Stimulated activated CD4-positive, alpha-beta T cell treated with anti-CD3 and anti-CD28 coated beads, TNF-alpha, amount 100 ng/mL, for 48 hours (primary cell): ENCODE results near the gene STIM1.

ENCODE experiments used
- DNase-seq, 3 donors: peaks; one replicate each; pipeline ENCODE4 v3.0.0-alpha.2; 2020; ENCODE audit warnings: low read depth in 3 of 3

Gene STIM1

DNA sequence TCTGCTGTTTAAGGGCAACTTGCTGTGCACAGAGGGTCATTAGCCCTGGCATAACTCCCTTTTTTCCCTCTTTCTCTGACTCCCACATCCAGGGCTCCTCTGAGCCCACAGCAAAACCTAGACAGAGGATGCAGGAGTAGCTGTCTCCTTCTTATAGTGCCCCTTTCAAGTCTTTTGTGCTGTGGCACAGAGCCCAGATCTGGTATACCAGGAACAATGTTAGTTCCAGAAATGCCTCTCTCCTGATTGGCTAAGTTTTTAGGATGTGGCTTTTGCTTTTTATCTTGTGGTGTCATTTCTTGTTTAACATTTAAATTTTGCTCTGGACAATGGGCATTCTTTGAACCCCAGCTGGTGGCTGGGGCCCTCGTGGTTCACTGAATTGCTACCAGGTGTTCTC lies 213.5 kb downstream of the STIM1 start:
- DNase-seq = no peak

DNA sequence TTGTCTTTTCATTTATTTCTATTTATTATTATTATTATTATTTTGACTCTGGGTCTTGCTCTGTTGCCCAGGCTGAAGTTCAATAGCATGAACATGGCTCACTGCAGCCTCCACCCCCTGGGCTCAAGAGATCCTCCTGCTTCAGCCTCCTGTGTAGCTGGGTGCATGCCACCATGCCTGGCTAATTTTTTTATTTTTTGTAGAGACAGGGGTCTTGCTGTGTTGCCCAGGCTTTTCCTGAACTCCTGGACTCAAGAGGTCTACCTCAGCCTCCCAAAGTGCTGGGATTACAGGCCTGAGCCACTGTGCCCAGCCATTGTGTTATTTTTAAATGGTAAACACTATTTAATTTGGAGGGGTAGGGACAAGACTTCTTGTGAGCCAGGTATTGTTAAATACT lies 215.9 kb downstream of the STIM1 start:
- no peak for DNase-seq

DNA sequence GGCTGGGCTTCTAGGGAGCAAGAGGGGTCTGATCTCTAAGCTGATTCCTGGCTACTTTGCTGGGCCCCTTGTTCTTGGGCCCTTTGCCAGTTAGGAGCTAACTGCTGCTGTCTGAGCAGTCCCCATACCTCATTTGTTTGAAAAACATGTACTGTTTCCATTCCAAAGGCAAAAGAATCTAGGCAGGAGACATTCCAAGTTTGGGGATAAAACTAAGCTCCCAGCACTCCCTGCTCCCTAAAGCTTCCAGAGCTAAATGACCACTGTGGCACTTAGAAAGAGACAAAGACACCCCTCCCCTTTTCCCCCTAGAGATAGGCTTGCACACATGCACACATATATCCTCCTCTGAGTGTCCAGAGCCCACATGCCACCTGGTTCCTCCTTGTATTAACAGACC lies 216.4 kb downstream of the STIM1 start:
- no peak for DNase-seq

DNA sequence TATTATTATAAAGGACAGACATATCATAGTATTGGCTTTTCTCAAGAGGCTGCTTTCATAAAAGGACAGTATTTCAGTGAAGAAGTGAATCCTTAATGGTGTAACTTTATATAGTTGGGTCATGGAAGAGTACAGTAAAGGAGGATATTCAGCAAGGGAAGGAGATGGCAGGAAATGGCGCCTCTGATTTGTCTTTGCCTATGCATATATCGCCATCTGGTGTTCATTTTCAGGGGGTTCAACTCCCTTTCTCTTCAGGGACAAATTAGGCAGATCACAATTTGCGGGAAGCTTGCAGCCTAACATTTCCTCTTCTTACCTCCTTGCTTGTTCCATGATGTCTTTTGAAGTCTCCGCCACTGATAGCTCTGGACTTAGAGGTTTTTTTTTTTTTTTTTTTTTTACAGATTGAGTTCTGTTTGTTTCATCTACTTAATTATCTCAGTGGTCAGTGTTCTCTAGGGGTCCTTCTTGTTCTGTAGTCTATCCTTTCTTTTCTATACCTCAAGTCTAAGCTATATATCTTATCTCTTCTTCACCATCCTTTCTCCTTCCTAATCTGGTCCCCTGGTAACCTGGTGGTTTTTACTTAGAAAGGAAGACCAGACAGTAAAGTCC lies 217.3 kb downstream of the STIM1 start:
- peak in 2 of 3 donors; percentile 17 to 19 for DNase-seq

DNA sequence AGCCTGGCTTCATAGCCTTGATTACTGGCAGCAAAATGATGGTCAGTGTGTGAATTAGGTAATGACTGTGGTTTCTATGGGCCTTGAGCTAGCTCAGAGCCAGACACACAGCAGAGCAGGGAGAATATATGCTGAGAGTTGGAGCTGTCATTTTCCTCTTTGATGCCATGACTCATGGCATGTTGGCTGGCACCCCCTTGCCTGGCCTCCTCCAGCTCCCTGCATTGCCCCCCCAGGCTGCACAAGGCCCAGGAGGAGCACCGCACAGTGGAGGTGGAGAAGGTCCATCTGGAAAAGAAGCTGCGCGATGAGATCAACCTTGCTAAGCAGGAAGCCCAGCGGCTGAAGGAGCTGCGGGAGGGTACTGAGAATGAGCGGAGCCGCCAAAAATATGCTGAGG lies 218.8 kb downstream of the STIM1 start:
- no peak for DNase-seq

DNA sequence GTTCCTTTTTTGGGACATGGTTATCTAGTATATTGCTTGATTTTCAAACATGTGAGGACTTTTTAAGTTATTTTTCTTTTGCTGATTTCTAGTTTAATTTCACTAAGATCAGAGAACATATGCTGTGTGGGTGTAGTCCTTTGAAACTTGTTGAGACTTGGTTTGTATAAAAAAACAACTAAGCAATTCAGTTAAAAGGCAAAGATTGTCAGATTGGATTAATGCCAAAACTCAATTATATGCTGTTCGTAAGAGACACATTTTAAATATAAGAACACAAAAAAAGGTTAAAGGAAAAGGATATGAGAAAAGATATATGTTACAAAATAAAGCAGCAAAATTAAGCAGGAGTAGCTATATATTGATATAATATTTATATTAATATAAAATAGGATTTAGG lies 221.3 kb downstream of the STIM1 start:
- no peak for DNase-seq

DNA sequence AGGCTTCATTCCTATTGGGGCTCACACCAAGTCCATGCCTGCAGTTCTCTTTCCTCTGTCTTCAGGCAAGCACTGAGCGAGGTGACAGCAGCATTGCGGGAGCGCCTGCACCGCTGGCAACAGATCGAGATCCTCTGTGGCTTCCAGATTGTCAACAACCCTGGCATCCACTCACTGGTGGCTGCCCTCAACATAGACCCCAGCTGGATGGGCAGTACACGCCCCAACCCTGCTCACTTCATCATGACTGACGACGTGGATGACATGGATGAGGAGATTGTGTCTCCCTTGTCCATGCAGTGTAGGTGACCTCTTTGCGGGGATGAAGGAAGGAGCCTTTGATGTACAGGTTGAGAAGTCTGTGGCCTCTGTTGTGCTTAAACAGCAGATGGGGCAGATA lies 227.7 kb downstream of the STIM1 start:
- no peak for DNase-seq

DNA sequence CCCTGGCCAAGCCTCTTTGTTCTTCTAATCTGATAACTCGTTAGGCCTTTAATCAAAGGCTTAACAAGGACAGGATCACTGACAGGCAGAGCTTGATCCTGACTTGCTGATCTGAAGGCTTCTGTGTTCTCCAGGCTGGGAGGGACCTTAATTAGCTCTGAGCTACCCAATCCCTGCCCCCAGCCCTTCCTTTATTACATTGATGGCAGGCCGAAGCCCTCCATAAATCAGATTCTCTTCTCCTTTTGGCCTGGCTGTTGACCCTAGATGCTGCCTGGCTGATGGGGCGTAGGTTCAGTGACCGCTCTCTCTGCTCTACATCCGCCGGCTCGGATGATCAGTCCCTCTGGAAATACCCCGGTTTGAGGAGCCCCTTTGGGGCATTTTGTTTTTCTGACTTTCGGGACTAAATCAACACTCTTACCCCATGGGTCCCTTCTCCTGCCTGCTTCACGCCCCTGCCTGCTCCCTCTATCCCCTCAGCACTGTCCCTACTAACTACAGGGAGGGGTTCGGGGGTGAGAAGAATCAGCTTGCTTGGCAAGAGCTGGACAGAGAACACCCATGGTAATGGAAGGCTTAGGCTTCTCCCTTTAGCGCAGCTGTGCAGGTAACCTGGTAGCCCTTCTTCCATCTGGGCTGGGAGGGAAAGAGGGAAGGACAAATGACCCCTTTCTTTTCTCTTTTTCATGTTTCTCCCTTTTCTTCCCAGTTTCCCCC lies 229.1 kb downstream of the STIM1 start:
- DNase-seq = no peak

DNA sequence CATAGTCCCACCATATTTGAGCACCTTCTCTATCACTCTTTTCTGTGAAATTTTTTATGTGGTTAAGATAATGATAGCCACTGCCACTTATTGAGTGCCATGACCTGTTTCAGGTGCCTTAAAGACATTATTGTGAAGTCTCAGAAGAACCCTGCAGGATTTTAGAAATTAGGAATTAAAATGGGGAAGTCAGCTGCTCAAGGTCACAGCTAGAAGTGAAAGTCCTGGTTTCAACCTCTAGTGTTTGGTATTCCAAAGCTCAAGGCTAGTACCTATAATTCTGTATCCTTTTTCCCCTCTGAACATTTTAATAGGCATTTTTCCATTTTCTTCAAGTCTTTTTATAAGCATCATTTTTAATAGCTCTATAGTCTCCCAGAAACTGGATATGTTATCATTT lies 230.1 kb downstream of the STIM1 start:
- no peak for DNase-seq

DNA sequence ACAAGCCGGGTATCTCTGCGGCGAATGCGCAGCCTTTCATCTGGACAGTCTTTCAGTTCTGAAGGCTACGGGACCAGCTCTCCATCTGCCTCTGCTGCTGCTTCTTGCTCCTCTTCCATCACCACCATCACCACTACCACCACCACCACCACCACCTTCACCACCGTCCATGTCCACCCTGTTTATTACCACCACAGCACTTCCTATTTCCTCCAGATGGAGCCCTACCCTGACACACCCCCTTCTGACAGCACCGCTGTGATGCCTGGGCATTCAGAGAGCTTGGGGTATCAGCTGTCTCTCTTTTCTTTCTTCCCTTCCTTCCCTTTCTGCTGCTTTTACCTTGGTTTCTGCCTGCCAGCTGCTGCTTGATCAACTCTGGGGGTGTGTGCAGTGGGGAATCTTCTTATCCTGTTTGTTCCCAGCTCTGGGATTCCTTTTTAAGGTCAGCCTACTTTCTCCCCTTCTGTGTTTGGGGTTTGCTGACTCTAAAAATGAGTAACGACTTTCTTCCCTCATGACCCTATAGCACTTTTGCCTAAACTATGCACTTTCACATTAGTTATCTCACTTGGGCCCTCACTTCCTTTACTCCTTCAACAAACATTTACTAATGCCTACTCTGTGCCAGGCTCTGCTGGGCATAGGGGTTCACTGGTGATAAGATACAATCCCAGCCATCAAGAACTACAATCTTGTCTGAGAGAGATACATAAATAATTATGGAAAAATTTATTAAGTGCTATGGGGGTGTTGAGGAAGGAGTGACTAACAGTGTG lies 231.3 kb downstream of the STIM1 start:
- no peak for DNase-seq

DNA sequence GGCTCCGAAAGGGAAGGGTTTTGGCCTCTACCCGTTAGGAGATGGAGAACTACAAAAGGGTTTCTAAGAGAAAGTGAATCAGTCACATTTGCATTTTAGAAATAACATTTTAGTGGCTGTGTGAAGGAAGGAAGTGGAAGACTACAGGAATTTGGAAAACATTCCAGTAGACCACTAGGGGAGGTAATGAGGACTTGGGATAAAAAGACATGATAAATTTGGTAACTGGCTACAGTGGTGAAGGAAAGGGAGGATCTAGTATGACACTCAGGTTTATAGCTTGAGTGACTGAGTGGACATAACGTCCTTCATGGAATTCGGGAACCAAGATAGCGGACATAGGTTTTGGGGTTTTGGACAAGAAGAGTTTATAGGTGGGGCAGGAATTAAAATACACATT lies 232.1 kb downstream of the STIM1 start:
- DNase-seq = no peak

DNA sequence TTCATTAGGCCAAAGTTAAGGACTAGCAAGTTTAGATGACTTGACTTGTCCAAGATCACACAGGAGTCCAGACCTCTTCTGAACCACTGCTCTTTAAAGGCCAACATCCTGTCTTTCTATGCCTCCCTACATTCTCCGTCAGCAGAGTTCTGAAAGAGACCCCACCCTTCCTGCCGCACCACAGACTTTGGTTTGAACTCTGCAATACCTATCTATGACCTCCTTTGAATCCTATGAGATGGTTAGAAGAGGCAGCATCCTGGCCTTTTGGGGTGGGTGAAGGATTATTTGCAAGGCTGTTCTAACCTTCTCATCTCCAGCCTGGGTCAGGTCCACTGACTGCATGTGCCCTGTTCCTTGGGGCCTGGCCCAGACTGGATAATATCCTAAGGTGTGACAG lies 234.8 kb downstream of the STIM1 start:
- no peak for DNase-seq

DNA sequence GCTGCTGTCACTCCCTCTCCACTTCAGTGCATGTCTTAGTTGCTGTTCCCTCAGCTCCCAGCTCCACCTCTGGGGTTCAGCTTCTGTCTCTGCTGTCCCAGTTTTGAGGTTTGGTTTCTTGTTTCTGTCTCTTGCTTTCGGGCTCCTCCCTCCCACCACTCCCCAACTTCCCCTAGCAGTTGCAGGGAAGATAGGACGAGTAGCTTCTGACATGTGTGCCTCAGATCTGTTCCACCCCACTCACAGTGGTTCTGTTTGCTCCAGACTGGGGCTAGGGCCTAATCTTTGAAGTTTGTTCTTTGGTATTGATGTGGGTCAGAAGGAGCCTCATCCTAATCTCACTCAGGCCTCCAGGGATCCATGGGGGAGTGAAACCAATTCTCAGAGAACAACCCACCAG lies 236.6 kb downstream of the STIM1 start:
- no peak for DNase-seq

DNA sequence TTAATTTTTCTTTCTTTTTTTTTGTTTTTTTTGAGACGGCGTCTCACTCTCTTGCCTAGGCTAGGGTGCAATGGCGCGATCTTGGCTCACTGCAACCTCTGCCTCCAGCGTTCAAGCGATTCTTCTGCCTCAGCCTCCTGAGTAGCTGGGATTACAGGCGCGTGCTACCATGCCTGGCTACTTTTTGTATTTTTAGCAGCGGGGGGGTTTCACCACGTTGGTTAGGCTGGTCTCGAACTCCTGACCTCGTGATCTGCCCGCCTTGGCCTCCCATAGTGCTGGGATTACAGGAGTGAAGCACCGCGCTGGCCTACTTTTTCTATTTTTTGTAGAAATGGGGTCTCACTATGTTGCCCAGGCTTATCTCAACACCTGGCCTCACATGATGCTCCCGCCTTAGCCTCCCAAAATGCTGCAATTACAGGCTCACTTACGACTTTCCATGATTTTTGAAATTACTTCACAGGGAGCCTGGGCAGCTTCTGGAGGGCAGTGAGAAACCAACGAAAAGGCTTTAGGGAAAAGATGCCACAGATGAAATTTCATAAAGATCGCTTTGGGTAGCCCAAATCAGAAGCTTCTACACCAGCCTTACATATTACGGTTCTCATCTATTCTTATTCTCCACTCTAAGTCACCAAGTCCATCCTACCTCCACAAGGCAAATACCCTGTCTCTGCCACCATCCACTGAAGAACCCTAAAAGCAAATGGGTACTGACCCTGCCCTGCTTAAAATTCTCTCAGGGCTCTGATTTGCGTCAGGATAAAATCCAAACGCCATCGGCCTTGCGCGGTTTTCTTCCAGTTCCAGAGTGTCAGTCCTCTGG lies 238.3 kb downstream of the STIM1 start:
- DNase-seq = no peak

DNA sequence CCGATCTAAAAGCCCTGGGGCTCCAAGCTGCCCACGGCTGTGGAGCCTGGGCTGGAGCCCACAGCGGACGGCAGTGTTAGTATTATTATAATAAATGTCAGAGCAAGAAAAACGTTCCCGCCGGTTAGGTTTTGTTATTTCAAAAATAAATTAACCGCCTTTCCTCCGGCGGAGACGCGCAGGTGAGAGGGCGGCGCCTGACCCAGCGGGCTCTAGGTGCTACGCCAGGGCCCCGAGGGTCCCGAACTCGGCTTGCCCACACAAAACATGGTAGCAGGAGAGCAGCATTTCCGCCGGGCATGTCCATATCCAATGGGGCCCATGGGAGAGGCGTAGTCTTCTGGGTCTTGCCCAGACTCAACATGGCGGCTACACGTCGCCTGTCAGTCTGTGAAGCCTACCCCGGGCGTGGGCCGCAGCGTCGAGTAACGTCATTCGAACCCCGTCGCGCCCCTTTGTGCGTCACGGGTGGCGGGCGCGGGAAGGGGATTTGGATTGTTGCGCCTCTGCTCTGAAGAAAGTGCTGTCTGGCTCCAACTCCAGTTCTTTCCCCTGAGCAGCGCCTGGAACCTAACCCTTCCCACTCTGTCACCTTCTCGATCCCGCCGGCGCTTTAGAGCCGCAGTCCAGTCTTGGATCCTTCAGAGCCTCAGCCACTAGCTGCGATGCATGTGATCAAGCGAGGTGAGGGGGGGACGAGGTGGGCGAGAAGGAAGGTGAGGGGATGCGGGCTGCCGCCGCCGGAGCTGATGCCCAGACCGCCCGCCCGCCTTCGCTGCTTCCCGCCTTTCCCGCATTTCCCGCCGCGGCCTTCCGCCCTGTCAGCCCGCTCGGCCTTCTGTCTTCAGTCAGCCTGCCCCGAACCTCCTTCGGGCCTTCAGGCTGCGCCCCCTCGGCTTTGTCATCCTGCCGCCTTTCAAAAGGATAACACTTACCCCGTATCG lies 239.2 kb downstream of the STIM1 start, which contains the start of gene RRM1:
RRM1 (plus strand) TSS at position 452 of the 944 bp plus-strand sequence; CDS start at position 666, 214 bp downstream.
- peak; percentile 89 to 92 (median 90) for DNase-seq

DNA sequence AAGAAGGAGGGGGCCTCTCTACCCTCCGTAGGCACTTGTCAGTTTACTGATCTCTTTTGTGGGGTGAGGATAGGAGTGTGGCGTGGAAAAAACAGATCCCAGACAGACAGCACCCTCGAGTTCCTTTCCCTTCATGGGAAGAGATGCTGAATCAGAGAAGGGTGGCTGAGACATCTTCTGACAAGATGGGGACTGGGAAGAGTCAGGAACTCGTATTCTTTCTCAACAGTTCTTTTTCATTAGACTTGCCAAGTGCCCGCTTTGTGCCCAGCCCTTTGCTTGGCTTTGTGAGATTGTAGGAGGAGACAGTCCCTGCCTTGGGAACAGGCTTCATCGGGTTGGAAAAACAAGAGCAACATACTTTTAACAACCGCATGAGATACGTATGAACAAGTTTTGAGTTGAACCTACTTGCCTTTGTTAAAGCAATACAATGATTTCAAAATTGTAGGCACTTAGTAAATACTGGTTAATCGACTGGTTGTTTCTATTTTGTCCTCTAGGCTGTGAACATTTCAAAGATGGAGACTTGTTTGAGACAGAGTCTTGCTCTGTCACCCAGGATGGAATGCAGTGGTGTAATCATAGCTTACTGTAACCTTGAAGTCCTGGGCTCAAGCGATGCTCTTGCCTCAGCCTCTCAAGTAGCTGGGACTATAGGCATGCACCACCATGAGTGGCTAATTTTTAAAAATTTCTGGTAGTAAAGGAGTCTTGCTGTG lies 240.2 kb downstream of the STIM1 start:
- DNase-seq = no peak

DNA sequence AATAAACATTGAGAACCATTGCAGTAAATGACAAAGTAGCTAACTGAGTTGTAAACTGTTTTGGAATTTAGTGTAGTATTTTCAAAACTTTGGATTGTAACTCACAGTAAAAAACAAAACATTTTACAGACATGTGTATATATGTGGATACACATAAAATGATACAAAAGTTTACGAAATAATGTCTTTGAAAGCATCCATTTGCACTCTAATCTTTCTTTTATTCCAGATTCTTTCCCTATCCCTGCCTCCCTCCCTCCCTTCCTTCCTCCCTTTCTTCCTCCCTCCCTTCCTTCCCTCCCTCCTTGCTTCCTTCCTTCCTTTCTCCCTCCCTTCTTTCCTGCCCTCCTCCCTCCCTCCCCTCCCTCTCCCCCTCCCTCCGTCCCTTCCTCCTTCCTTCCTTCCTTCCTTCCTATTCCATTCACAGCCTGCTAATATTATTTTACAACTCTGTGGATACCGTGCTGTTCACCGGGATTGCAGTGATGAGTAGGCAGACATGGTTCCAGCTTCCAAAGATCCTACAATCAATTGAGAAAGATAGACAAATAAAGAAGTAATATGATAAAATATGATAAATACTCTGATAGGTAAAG lies 242.7 kb downstream of the STIM1 start:
- no peak for DNase-seq

DNA sequence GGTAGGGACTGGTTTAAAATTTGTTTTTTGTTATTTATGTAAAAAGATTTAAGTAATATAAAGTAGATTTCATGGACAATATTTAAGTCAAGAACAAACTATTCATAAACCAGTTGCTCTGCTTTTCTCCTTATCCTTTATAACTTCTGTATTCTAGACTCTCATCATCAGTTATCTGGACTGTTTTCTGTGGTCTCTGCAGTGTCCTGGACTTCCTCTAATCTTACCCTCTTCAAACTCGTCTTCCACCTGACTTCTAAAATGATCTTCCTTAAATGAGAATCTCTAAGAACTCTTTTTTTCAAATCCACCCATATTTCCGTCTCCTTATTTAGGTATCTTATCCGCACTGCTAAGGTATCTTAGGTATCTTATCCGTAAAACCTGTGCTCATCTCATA lies 247.2 kb downstream of the STIM1 start:
- DNase-seq = no peak

DNA sequence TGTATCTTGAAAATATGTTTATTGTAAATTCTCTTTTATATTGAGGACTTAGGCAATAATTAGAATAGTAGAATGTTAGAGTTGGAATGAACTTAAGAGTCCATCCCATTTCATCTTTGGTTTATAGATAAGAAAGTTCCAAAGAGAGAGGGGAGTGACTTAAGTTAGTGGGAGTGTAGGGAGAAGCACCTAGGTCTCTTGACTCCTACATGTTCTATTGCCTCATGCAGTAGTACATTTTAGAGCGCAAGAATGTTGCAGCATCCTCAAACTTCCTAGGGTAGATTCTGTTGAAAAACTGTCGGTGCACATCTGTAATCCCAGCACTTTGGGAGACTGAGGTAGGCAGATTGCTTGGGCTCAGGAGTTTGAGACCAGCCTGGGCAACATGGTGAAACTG lies 247.8 kb downstream of the STIM1 start:
- DNase-seq = no peak

DNA sequence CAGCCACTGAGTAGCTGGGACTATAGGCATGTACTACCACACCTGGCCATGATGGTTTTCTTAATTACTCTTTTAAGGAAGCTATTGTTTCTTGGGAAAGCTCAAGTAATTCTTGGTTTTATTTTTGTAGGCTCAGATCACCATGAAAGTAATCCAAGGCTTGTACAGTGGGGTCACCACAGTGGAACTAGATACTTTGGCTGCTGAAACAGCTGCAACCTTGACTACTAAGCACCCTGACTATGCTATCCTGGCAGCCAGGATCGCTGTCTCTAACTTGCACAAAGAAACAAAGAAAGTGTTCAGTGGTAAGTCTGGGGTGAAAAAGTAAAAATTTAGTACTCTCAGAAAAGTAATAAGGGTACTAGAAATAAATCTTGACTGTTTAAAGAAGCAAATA lies 250.5 kb downstream of the STIM1 start:
- no peak for DNase-seq
